ENCODE data around the gene METTL26. TPM values are rescaled to one million over a fixed set of nuclear protein-coding genes. Genes with fewer than 3 reads are reported as not detected.

Gene METTL26
- total RNA-seq, 1 experiment from 2014 or later = 115 TPM

DNA sequence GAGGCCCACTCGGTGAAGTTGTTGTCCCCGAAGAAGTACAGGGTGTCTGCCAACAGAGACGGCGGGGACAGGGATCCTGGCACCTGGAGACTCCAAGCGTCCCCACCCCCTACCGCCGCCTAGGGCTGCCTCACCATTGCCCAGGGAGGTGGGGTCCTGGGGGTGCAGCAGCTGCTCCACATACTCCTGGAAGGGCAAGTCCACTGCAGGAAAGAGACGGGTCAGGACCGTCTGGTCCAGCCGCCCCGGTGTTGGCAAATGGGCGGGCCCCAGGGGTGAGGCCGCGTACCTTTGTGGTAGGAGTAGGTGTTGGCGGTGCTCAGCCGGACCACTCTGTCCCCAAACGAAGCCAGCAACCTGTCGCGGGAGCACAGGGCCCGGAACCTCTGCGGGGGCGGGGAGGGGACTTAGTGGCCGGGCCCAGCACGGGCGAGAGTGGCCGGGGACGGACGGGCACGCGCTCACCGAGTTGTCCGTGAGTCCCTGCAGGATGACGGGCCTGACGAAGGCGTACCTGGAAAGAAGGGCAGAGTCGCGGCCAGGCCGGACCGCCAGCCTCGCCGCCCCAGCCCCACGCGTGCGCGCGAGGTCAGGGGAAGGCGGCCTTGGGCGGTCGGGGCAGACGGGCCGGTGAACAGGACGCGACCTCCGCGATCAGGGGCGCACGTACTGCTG, 47.4 kb upstream of the METTL26 start (continued):
- TF ChIP-seq, protein P1, sequence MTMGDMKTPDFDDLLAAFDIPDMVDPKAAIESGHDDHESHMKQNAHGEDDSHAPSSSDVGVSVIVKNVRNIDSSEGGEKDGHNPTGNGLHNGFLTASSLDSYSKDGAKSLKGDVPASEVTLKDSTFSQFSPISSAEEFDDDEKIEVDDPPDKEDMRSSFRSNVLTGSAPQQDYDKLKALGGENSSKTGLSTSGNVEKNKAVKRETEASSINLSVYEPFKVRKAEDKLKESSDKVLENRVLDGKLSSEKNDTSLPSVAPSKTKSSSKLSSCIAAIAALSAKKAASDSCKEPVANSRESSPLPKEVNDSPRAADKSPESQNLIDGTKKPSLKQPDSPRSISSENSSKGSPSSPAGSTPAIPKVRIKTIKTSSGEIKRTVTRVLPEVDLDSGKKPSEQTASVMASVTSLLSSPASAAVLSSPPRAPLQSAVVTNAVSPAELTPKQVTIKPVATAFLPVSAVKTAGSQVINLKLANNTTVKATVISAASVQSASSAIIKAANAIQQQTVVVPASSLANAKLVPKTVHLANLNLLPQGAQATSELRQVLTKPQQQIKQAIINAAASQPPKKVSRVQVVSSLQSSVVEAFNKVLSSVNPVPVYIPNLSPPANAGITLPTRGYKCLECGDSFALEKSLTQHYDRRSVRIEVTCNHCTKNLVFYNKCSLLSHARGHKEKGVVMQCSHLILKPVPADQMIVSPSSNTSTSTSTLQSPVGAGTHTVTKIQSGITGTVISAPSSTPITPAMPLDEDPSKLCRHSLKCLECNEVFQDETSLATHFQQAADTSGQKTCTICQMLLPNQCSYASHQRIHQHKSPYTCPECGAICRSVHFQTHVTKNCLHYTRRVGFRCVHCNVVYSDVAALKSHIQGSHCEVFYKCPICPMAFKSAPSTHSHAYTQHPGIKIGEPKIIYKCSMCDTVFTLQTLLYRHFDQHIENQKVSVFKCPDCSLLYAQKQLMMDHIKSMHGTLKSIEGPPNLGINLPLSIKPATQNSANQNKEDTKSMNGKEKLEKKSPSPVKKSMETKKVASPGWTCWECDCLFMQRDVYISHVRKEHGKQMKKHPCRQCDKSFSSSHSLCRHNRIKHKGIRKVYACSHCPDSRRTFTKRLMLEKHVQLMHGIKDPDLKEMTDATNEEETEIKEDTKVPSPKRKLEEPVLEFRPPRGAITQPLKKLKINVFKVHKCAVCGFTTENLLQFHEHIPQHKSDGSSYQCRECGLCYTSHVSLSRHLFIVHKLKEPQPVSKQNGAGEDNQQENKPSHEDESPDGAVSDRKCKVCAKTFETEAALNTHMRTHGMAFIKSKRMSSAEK (CRISPR knock-in tag; IDR thresholded peaks at IDR 0.05; ENCODE audit: borderline replicate concordance) = no peak
- no peak for TF ChIP-seq CBFB (CRISPR knock-in tag; IDR thresholded peaks at IDR 0.05; ENCODE audit: low read depth)
- TF ChIP-seq TEAD4 (CRISPR knock-in tag; IDR thresholded peaks at IDR 0.05) = no peak; the same call in 1 of the 2 replicates

DNA sequence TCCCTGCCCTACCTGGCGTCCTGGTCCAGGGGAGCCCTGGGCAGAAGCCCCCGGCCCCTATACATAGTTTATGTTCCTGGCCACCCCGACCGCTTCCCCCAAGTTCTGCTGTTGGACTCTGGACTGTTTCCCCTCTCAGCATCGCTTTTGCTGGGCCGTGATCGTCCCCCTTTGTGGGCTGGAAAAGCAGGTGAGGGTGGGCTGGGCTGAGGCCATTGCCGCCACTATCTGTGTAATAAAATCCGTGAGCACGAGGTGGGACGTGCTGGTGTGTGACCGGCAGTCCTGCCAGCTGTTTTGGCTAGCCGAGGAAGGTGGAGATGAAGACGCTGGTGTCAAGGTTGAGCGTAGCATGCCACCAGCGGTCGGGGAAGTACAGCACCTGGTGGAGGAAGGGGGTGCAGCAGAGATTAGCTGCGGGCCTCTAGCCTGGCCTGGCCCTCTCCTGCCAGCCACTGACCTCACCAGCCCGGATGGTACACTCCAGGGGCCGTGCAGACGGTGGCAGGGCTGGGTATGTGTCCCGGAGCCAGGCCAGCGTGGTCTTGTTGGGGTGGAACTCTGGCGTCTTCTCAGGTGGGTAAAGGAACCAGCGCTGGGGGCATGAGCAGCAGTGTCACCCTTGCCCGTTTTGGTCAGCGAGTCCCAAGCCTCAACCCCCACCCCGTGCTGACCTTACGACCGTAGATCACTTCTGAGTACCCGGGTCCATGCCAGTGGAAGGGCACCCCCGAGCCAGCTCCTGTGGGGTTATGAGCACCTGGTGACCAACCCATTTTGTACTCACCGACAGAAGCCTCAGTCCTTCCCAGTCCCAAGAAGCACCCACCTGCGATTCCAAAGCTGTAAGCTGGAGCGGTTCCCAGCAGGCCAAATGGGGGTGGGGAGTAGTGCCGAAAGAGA, 46.6 kb upstream of the METTL26 start:
- H3K27me3 Mint-ChIP-seq (ENCODE audit: low read depth) = no peaks in the 10 kb centered on the region
- no peak for DNase-seq (ENCODE audit: low spot score)
- ATAC-seq = no peak
- H3K36me3 Mint-ChIP-seq = peaks cover 25% of the 10 kb centered on the region
- 0 out of 2 replicates have a peak overlapping the region, but pooled peaks have one; percentile 49 for H3K27ac Mint-ChIP-seq
- no peaks in the 10 kb centered on the region for H3K9me3 Mint-ChIP-seq
- POLR2A ChIA-PET = interaction anchor here (1.1 kb wide), 1 partner anchor 11 kb away, joined by 4 read pairs; no protein-coding TSS in a partner anchor
- H3K4me3 Mint-ChIP-seq = peak overlapping the region; percentile 76
- CTCF ChIA-PET = interaction anchor here (1.1 to 1.4 kb wide), 3 partner anchors 15 to 58 kb away, joined by 3 read pairs; partner anchors contain the start of genes CIAO3 and RHOT2
- H3K4me1 Mint-ChIP-seq = peaks cover 19% of the 10 kb centered on the region
- TF ChIP-seq, protein P2, sequence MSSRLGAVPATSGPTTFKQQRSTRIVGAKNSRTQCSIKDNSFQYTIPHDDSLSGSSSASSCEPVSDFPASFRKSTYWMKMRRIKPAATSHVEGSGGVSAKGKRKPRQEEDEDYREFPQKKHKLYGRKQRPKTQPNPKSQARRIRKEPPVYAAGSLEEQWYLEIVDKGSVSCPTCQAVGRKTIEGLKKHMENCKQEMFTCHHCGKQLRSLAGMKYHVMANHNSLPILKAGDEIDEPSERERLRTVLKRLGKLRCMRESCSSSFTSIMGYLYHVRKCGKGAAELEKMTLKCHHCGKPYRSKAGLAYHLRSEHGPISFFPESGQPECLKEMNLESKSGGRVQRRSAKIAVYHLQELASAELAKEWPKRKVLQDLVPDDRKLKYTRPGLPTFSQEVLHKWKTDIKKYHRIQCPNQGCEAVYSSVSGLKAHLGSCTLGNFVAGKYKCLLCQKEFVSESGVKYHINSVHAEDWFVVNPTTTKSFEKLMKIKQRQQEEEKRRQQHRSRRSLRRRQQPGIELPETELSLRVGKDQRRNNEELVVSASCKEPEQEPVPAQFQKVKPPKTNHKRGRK (CRISPR knock-in tag; IDR thresholded peaks at IDR 0.05; ENCODE audit: borderline replicate concordance) = no peak
- TF ChIP-seq KAT7 (CRISPR knock-in tag; IDR thresholded peaks at IDR 0.05; ENCODE audit: borderline replicate concordance) (peak; percentile 74), ZNF121 (CRISPR knock-in tag; IDR thresholded peaks at IDR 0.05) (no peak), ZNF138 (CRISPR knock-in tag; conservative IDR thresholded peaks at IDR 0.05) (no peak), ESRRA (CRISPR knock-in tag; IDR thresholded peaks at IDR 0.05; ENCODE audit: borderline replicate concordance) (0 out of 2 replicates have a peak, but pooled peaks have one; percentile 14), MYBL2 (CRISPR knock-in tag; IDR thresholded peaks at IDR 0.05) (no peak), ZBTB21 (CRISPR knock-in tag; IDR thresholded peaks at IDR 0.05; ENCODE audit: borderline replicate concordance) (no peak), NFATC4 (CRISPR knock-in tag; IDR thresholded peaks at IDR 0.05) (0 out of 2 replicates have a peak, but pooled peaks have one; percentile 58), ZNF263 (CRISPR knock-in tag; IDR thresholded peaks at IDR 0.05; ENCODE audit: low read depth) (no peak), NFYB (CRISPR knock-in tag; conservative IDR thresholded peaks at IDR 0.05; ENCODE audit: low read depth) (no peak)
- TF ChIP-seq, protein P3, sequence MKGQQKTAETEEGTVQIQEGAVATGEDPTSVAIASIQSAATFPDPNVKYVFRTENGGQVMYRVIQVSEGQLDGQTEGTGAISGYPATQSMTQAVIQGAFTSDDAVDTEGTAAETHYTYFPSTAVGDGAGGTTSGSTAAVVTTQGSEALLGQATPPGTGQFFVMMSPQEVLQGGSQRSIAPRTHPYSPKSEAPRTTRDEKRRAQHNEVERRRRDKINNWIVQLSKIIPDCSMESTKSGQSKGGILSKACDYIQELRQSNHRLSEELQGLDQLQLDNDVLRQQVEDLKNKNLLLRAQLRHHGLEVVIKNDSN (CRISPR knock-in tag; IDR thresholded peaks at IDR 0.05) = 0 out of 2 replicates have a peak, but pooled peaks have one; percentile 1
- TF ChIP-seq, protein P4, sequence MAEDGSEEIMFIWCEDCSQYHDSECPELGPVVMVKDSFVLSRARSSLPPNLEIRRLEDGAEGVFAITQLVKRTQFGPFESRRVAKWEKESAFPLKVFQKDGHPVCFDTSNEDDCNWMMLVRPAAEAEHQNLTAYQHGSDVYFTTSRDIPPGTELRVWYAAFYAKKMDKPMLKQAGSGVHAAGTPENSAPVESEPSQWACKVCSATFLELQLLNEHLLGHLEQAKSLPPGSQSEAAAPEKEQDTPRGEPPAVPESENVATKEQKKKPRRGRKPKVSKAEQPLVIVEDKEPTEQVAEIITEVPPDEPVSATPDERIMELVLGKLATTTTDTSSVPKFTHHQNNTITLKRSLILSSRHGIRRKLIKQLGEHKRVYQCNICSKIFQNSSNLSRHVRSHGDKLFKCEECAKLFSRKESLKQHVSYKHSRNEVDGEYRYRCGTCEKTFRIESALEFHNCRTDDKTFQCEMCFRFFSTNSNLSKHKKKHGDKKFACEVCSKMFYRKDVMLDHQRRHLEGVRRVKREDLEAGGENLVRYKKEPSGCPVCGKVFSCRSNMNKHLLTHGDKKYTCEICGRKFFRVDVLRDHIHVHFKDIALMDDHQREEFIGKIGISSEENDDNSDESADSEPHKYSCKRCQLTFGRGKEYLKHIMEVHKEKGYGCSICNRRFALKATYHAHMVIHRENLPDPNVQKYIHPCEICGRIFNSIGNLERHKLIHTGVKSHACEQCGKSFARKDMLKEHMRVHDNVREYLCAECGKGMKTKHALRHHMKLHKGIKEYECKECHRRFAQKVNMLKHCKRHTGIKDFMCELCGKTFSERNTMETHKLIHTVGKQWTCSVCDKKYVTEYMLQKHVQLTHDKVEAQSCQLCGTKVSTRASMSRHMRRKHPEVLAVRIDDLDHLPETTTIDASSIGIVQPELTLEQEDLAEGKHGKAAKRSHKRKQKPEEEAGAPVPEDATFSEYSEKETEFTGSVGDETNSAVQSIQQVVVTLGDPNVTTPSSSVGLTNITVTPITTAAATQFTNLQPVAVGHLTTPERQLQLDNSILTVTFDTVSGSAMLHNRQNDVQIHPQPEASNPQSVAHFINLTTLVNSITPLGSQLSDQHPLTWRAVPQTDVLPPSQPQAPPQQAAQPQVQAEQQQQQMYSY (CRISPR knock-in tag; IDR thresholded peaks at IDR 0.05) = 0 out of 2 replicates have a peak, but pooled peaks have one; percentile 13
- TF ChIP-seq, protein P5, sequence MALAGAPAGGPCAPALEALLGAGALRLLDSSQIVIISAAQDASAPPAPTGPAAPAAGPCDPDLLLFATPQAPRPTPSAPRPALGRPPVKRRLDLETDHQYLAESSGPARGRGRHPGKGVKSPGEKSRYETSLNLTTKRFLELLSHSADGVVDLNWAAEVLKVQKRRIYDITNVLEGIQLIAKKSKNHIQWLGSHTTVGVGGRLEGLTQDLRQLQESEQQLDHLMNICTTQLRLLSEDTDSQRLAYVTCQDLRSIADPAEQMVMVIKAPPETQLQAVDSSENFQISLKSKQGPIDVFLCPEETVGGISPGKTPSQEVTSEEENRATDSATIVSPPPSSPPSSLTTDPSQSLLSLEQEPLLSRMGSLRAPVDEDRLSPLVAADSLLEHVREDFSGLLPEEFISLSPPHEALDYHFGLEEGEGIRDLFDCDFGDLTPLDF (CRISPR knock-in tag; IDR thresholded peaks at IDR 0.05) = 0 out of 2 replicates have a peak, but pooled peaks have one; percentile 34
- TF ChIP-seq, protein P6, sequence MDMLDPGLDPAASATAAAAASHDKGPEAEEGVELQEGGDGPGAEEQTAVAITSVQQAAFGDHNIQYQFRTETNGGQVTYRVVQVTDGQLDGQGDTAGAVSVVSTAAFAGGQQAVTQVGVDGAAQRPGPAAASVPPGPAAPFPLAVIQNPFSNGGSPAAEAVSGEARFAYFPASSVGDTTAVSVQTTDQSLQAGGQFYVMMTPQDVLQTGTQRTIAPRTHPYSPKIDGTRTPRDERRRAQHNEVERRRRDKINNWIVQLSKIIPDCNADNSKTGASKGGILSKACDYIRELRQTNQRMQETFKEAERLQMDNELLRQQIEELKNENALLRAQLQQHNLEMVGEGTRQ (CRISPR knock-in tag; IDR thresholded peaks at IDR 0.05) = no peak

Measured in WTC11 (cell line).